HCT116 (cell line): ENCODE measurements around the gene ERVFRD-1. TPM values are rescaled to one million over a fixed set of nuclear protein-coding genes. Genes with fewer than 3 reads are reported as not detected.

Experiments
- ATAC-seq: fragments of 200-7000 bp; cut with Tn5 transposase; 2 replicates; pipeline ENCODE4 v1.9.1; 2020; ENCODE audit warnings: mild to moderate bottlenecking, moderate library complexity
- BruUV-seq: library from RNA; stranded (reverse); fragments of 400-500 nt; replicated peaks from 2 replicates; lab custom pipeline; 2021; lab: Mats Ljungman, UMichigan
- CTCF ChIA-PET: fragments of 300-600 bp; sonication (Branson Sonifier 250); formaldehyde crosslinking; loops from one replicate; lab custom pipeline; 2021; ENCODE audit warnings: antibody characterized with exemption; lab: Charles Lee
- POLR2A ChIA-PET: fragments of 300-600, 350-600 bp; sonication (Branson Sonifier 250); formaldehyde crosslinking; loops from one replicate; lab custom pipeline; 2021; ENCODE audit warnings: antibody characterized with exemption; lab: Charles Lee
- RAD21 ChIA-PET, 2 experiments: fragments of 300-600 bp; sonication (Branson Sonifier 250); formaldehyde crosslinking; loops; one replicate each; lab custom pipeline; 2023; ENCODE audit warnings: low total read pairs in 2 of 2; ENCODE audit not compliant: uncharacterized antibody in 2 of 2, unreplicated experiment in 2 of 2, low non-redundant PET in 1 of 2; lab: Charles Lee
- DNase-seq: peaks from one replicate; pipeline ENCODE4 v3.0.0-alpha.2; 2010; ENCODE audit warnings: low read depth, low spot score
- H2AFZ ChIP-seq: fragments of 200-600 bp; shearing (Covaris generic), sonication (generic); 2 replicates; pipeline ENCODE4 v1.6.1; 2017; ENCODE audit warnings: low read depth, mixed run types, mixed read lengths, antibody characterized with exemption, low read length; ENCODE audit not compliant: poor library complexity, severe bottlenecking
- H3K27ac ChIP-seq: 2 replicates; pipeline ENCODE4 v1.5.1; 2012; ENCODE audit warnings: low read depth, low read length
- H3K27me3 ChIP-seq: fragments of 200-600 bp; sonication (generic); 2 replicates; pipeline ENCODE4 v1.6.1; 2016; ENCODE audit warnings: mixed run types, low read length, mixed read lengths; ENCODE audit not compliant: insufficient read depth
- H3K36me3 ChIP-seq, 2 experiments: fragments of 200-500 bp in 1 of 2; fragments of 200-600 bp in 1 of 2; sonication (Bioruptor generic) in 1 of 2; sonication (generic) in 1 of 2; 2 replicates each; pipeline versions ENCODE4 v1.5.1 to v1.6.1; 2014 to 2016; ENCODE audit warnings: low read length in 2 of 2, inconsistent platforms in 1 of 2, mixed read lengths in 1 of 2, mixed run types in 1 of 2; ENCODE audit not compliant: insufficient read depth in 2 of 2, control insufficient read depth in 1 of 2
- H3K4me1 ChIP-seq, 2 experiments: fragments of 200-600 bp in 1 of 2; sonication (generic) in 1 of 2; 2 replicates each; pipeline versions ENCODE4 v1.5.1 to v1.6.1; 2012 to 2017; ENCODE audit warnings: low read length in 2 of 2, inconsistent platforms in 1 of 2, mild to moderate bottlenecking in 1 of 2, mixed read lengths in 1 of 2, mixed run types in 1 of 2, moderate library complexity in 1 of 2; ENCODE audit not compliant: insufficient read depth in 2 of 2, control insufficient read depth in 1 of 2
- H3K4me2 ChIP-seq: fragments of 200-600 bp; sonication (generic); 2 replicates; pipeline ENCODE4 v1.6.1; 2017; ENCODE audit warnings: mixed run types, low read length, mixed read lengths
- H3K4me3 ChIP-seq, 2 experiments: fragments of 200-600 bp in 1 of 2; sonication (generic) in 1 of 2; replicated peaks in 1 of 2; 2 replicates each; pipeline ENCODE4 v1.5.1; 2011 to 2016; ENCODE audit warnings: low read length in 2 of 2, control low read depth in 1 of 2, low read depth in 1 of 2, mild to moderate bottlenecking in 1 of 2, mixed read lengths in 1 of 2, mixed run types in 1 of 2
- H3K79me2 ChIP-seq: fragments of 200-600 bp; sonication (generic); 2 replicates; pipeline ENCODE4 v1.6.1; 2017; ENCODE audit warnings: mild to moderate bottlenecking, mixed run types, low read length, moderate library complexity, mixed read lengths; ENCODE audit not compliant: insufficient read depth
- H3K9ac ChIP-seq: fragments of 200-600 bp; sonication (generic); 2 replicates; pipeline ENCODE4 v1.6.1; 2016; ENCODE audit warnings: low read length, mixed read lengths
- H3K9me2 ChIP-seq: fragments of 200-600 bp; sonication (generic), shearing (Covaris generic); 2 replicates; pipeline ENCODE4 v1.6.1; 2017; ENCODE audit warnings: mixed run types, mild to moderate bottlenecking, moderate library complexity; ENCODE audit not compliant: insufficient read depth
- H3K9me3 ChIP-seq, 2 experiments: fragments of 200-500 bp in 1 of 2; fragments of 200-600 bp in 1 of 2; sonication (Bioruptor generic) in 1 of 2; sonication (generic) in 1 of 2; 2 replicates each; pipeline ENCODE4 v1.6.1; 2014 to 2017; ENCODE audit warnings: low read length in 2 of 2, mixed read lengths in 2 of 2, inconsistent platforms in 1 of 2, low read depth in 1 of 2, mild to moderate bottlenecking in 1 of 2, mixed run types in 1 of 2, moderate library complexity in 1 of 2; ENCODE audit not compliant: control insufficient read depth in 1 of 2, insufficient read depth in 1 of 2
- H4K20me1 ChIP-seq: fragments of 200-600 bp; sonication (generic), shearing (Covaris generic); 2 replicates; pipeline ENCODE4 v1.6.1; 2017; ENCODE audit warnings: mixed run types, mild to moderate bottlenecking, moderate library complexity; ENCODE audit not compliant: insufficient read depth
- CBX3 ChIP-seq: IDR thresholded peaks from 2 replicates; pipeline ENCODE4 v1.6.1; 2012; ENCODE audit warnings: low read depth
- CEBPB ChIP-seq: IDR thresholded peaks from 2 replicates; pipeline ENCODE4 v1.6.1; 2012; ENCODE audit warnings: low read depth
- ELF1 ChIP-seq: IDR thresholded peaks from 2 replicates; pipeline ENCODE4 v1.6.1; 2012; ENCODE audit warnings: low read depth, borderline replicate concordance
- FOSL1 ChIP-seq: IDR thresholded peaks from 2 replicates; pipeline ENCODE4 v1.6.1; 2012; ENCODE audit warnings: low read depth
- JUND ChIP-seq: IDR thresholded peaks from 2 replicates; pipeline ENCODE4 v1.6.1; 2012
- POLR2A ChIP-seq: IDR thresholded peaks from 2 replicates; pipeline ENCODE4 v1.7.0; 2011; ENCODE audit warnings: borderline replicate concordance; ENCODE audit not compliant: insufficient read depth, insufficient read length; ENCODE audit errors: extremely low read depth
- POLR2AphosphoS5 ChIP-seq: IDR thresholded peaks from 2 replicates; pipeline ENCODE4 v1.6.1; 2011; ENCODE audit warnings: mild to moderate bottlenecking, low read depth, low read length, moderate library complexity
- RAD21 ChIP-seq: IDR thresholded peaks from 2 replicates; pipeline ENCODE4 v1.6.1; 2012; ENCODE audit warnings: low read depth, mild to moderate bottlenecking
- SIN3A ChIP-seq: IDR thresholded peaks from 2 replicates; pipeline ENCODE4 v1.6.1; 2012; ENCODE audit warnings: low read depth
- SP1 ChIP-seq: IDR thresholded peaks from 2 replicates; pipeline ENCODE4 v1.6.1; 2012; ENCODE audit warnings: low read depth
- SRF ChIP-seq: IDR thresholded peaks from 2 replicates; pipeline ENCODE4 v1.6.1; 2012; ENCODE audit warnings: low read depth
- TCF7L2 ChIP-seq: IDR thresholded peaks from 2 replicates; pipeline ENCODE4 v1.7.0; 2011; ENCODE audit warnings: borderline replicate concordance, inconsistent platforms; ENCODE audit not compliant: insufficient read depth, insufficient read length; ENCODE audit errors: extremely low read depth
- ZFX ChIP-seq: fragments of 450-650 bp; IDR thresholded peaks from 2 replicates; pipeline ENCODE4 v1.6.1; 2017
- intact Hi-C: fragments of 100-400 bp; cut with micrococcal nuclease; formaldehyde crosslinking; loops from 2 replicates; pipeline ENCODE4 v1.10.0; 2022
- total RNA-seq: library from RNA; stranded (reverse); gene quantifications from one replicate; pipeline ENCODE4 v1.2.1, GENCODE V29; 2021; ENCODE audit not compliant: unreplicated experiment
- TF ChIP-seq, protein P1 (sequence below): IDR thresholded peaks from 2 replicates; pipeline ENCODE4 v1.6.1; 2012
- TF ChIP-seq, protein P2 (sequence below): IDR thresholded peaks from 2 replicates; pipeline ENCODE4 v1.6.1; 2012; ENCODE audit warnings: low read depth
- TF ChIP-seq, protein P3 (sequence below): IDR thresholded peaks from 2 replicates; pipeline ENCODE4 v1.6.1; 2012

Gene ERVFRD-1
- total RNA-seq, 1 experiment from 2014 or later = not detected

DNA sequence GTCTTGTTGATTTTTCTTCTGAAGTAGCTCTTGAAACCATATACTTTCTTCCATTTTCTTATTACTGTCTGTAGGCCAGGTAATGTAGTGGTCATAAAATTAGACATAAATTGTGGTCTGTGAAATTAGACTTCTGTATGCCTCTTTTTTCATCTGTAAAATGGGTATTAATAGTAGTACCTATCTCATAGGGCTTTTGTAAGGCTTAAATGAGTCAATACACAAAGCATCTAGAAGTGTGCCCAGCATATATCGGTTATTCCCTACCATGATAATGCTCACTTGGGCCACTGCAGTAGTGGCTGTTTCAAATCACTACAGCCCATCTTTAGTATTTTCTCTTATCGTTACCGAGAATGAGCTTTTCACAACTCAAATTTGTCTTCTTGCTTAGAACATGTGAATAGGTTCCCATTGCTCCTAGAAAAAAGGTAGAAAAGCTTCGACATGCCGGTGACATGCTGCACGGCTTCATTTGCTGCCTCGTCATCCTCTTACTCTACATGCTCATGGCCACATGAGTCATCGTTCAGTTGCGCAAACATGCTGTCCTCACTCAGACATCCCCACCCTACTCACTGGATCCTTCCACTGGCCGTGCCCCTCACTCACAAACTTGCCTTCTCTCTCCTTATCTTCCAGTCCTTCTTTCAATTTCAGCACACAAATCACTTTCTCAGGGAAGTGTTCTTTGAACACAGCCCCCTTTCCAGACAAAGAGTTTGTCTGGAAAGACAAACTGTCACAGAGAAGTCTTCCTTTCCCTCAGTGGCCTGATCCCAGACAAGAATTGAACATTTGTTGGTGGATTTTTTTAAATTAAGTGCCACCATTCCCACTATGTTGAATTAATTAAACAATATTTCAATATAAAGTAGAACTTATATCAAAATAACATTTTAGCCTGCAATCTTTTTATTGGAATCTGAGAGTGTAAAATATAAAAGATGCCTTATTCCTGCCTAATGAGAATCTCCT is 32.2 kb upstream of the ERVFRD-1 start:
- no peak overlapping the region for H3K4me3 ChIP-seq
- no TSS peak for BruUV-seq
- POLR2A ChIA-PET = no interaction called here
- H2AFZ ChIP-seq = peak overlapping the region; percentile 47
- no peaks in the 10 kb centered on the region for H3K36me3 ChIP-seq
- H3K9me2 ChIP-seq = no peaks in the 10 kb centered on the region
- no peak overlapping the region for H3K9ac ChIP-seq
- RAD21 ChIA-PET = no interaction called here
- CTCF ChIA-PET = interaction anchor here (1.1 to 3.3 kb wide), 2 partner anchors 353 to 432 kb away, joined by 5 to 21 read pairs; no protein-coding TSS in a partner anchor
- no peaks in the 10 kb centered on the region for H4K20me1 ChIP-seq
- H3K4me1 ChIP-seq = peaks cover 7 to 28% of the 10 kb centered on the region in 2 experiments; a peak in 3 of 4 replicates
- peak; percentile 78 for ATAC-seq
- DNase-seq = peak; percentile 64
- intact Hi-C loops = loop anchor here (1.0 kb wide), 2 partner anchors 353 to 432 kb away; no protein-coding TSS in a partner anchor
- peak overlapping the region; percentile 43 for H3K4me2 ChIP-seq
- no peak for TF ChIP-seq ZFX
- peak; percentile 31; the same call in 1 of the 2 replicates for TF ChIP-seq SRF
- TF ChIP-seq, protein P1, sequence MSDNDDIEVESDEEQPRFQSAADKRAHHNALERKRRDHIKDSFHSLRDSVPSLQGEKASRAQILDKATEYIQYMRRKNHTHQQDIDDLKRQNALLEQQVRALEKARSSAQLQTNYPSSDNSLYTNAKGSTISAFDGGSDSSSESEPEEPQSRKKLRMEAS = peak; percentile 99
- TF ChIP-seq, protein P2, sequence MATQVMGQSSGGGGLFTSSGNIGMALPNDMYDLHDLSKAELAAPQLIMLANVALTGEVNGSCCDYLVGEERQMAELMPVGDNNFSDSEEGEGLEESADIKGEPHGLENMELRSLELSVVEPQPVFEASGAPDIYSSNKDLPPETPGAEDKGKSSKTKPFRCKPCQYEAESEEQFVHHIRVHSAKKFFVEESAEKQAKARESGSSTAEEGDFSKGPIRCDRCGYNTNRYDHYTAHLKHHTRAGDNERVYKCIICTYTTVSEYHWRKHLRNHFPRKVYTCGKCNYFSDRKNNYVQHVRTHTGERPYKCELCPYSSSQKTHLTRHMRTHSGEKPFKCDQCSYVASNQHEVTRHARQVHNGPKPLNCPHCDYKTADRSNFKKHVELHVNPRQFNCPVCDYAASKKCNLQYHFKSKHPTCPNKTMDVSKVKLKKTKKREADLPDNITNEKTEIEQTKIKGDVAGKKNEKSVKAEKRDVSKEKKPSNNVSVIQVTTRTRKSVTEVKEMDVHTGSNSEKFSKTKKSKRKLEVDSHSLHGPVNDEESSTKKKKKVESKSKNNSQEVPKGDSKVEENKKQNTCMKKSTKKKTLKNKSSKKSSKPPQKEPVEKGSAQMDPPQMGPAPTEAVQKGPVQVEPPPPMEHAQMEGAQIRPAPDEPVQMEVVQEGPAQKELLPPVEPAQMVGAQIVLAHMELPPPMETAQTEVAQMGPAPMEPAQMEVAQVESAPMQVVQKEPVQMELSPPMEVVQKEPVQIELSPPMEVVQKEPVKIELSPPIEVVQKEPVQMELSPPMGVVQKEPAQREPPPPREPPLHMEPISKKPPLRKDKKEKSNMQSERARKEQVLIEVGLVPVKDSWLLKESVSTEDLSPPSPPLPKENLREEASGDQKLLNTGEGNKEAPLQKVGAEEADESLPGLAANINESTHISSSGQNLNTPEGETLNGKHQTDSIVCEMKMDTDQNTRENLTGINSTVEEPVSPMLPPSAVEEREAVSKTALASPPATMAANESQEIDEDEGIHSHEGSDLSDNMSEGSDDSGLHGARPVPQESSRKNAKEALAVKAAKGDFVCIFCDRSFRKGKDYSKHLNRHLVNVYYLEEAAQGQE = no peak
- 0 out of 2 replicates have a peak, but pooled peaks have one; percentile 12 for TF ChIP-seq RAD21
- no peak for TF ChIP-seq POLR2A
- peak; percentile 93 for TF ChIP-seq JUND
- peak; percentile 74 for TF ChIP-seq SP1
- TF ChIP-seq CEBPB = peak; percentile 100
- TF ChIP-seq ELF1 = no peak
- peak; percentile 39 for TF ChIP-seq TCF7L2
- TF ChIP-seq, protein P3, sequence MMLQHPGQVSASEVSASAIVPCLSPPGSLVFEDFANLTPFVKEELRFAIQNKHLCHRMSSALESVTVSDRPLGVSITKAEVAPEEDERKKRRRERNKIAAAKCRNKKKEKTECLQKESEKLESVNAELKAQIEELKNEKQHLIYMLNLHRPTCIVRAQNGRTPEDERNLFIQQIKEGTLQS = peak; percentile 81
- TF ChIP-seq CBX3 = peak; percentile 99
- TF ChIP-seq FOSL1 = peak; percentile 89
- TF ChIP-seq SIN3A = no peak
- TF ChIP-seq POLR2AphosphoS5 = 0 out of 2 replicates have a peak, but pooled peaks have one; percentile 30
- no peaks in the 10 kb centered on the region for H3K79me2 ChIP-seq
- H3K9me3 ChIP-seq = no peaks in the 10 kb centered on the region
- no peak overlapping the region for H3K27ac ChIP-seq
- H3K27me3 ChIP-seq = no peaks in the 10 kb centered on the region
